Esophagus muscularis mucosa (tissue), 4 donors: ENCODE data around the gene DDR1.

Experiments used
- CTCF ChIP-seq, 3 experiments: fragments of 200-600 bp in 2 of 3; fragments of 450-650 bp in 1 of 3; sonication (generic) in 2 of 3; IDR thresholded peaks; one replicate each; pipeline ENCODE4 v1.5.1; 2017 to 2019; ENCODE audit warnings: antibody characterized with exemption in 3 of 3, mild to moderate bottlenecking in 2 of 3, moderate library complexity in 1 of 3
- EP300 ChIP-seq: sonication (generic); formaldehyde crosslinking; IDR thresholded peaks from one replicate; pipeline ENCODE4 v1.6.1; 2017; ENCODE audit warnings: antibody characterized with exemption
- POLR2A ChIP-seq: fragments of 450-650 bp; IDR thresholded peaks from one replicate; pipeline ENCODE4 v1.6.1; 2017; ENCODE audit warnings: antibody characterized with exemption, moderate library complexity, mild to moderate bottlenecking, low read depth

- TF ChIP-seq CTCF (IDR thresholded peaks at IDR 0.05) (peak; percentile 36 to 69 (median 46)), POLR2A (peak; percentile 74), EP300 (no peak)
These were observed 29.9 kb downstream of the DDR1 start, which contains the start of gene VARS2 for GRCh38 chr6:30914076-30914853.
